GM23338 (cell line): ENCODE measurements around the gene CLIP2. TPM values are rescaled to one million over a fixed set of nuclear protein-coding genes. Genes with fewer than 3 reads are reported as not detected.

Experiments used
- ATAC-seq: fragments of 200-7000 bp; cut with Tn5 transposase; 3 replicates; pipeline ENCODE4 v1.9.1; 2020
- DNase-seq: peaks from one replicate; pipeline ENCODE4 v3.0.0-alpha.2; 2015; ENCODE audit warnings: low spot score
- H2AFZ ChIP-seq: fragments of 200-600 bp; sonication (generic); 2 replicates; pipeline ENCODE4 v1.8.0; 2016; ENCODE audit warnings: antibody characterized with exemption, mild to moderate bottlenecking, moderate library complexity
- H3F3A ChIP-seq: fragments of 200-600 bp; sonication (generic); replicated peaks from 2 replicates; pipeline ENCODE4 v1.8.0; 2017; ENCODE audit warnings: antibody characterized with exemption, mixed run types, low read depth
- H3K27ac ChIP-seq: fragments of 200-600 bp; sonication (generic); 2 replicates; pipeline ENCODE4 v1.6.1; 2016; ENCODE audit warnings: low read depth
- H3K27me3 ChIP-seq: fragments of 200-600 bp; sonication (generic); 2 replicates; pipeline ENCODE4 v1.8.0; 2016; ENCODE audit warnings: mild to moderate bottlenecking, mixed run types, moderate library complexity; ENCODE audit not compliant: insufficient read depth
- H3K36me3 ChIP-seq: fragments of 200-600 bp; sonication (generic); 2 replicates; pipeline ENCODE4 v1.8.0; 2016; ENCODE audit warnings: mild to moderate bottlenecking; ENCODE audit not compliant: insufficient read depth
- H3K4me1 ChIP-seq: fragments of 200-600 bp; sonication (generic); 2 replicates; pipeline ENCODE4 v1.8.0; 2016; ENCODE audit warnings: mild to moderate bottlenecking, moderate library complexity; ENCODE audit not compliant: insufficient read depth
- H3K4me2 ChIP-seq: fragments of 200-600 bp; sonication (generic); 2 replicates; pipeline ENCODE4 v1.7.1; 2017; ENCODE audit warnings: mixed run types
- H3K4me3 ChIP-seq: fragments of 200-600 bp; sonication (generic); 2 replicates; pipeline ENCODE4 v1.6.1; 2016; ENCODE audit warnings: mixed run types
- H3K79me2 ChIP-seq: fragments of 200-600 bp; sonication (generic); replicated peaks from 2 replicates; pipeline ENCODE4 v1.8.0; 2017; ENCODE audit warnings: mild to moderate bottlenecking; ENCODE audit not compliant: insufficient read depth
- H3K9me2 ChIP-seq: fragments of 200-600 bp; sonication (generic); 2 replicates; pipeline ENCODE4 v1.8.0; 2017; ENCODE audit not compliant: insufficient read depth
- H4K20me1 ChIP-seq: fragments of 200-600 bp; sonication (generic); replicated peaks from 2 replicates; pipeline ENCODE4 v1.8.0; 2017; ENCODE audit warnings: mild to moderate bottlenecking; ENCODE audit not compliant: insufficient read depth
- H3K27ac Mint-ChIP-seq: 2 replicates; pipeline ENCODE4 v1.8.0; 2020; ENCODE audit warnings: inconsistent platforms, mild to moderate bottlenecking, moderate library complexity, mixed read lengths
- H3K27me3 Mint-ChIP-seq: 3 replicates; pipeline ENCODE4 v1.8.0; 2022; ENCODE audit warnings: low read depth, mild to moderate bottlenecking, moderate library complexity, mixed read lengths, inconsistent platforms; ENCODE audit not compliant: insufficient read depth, poor library complexity
- H3K36me3 Mint-ChIP-seq: 3 replicates; pipeline ENCODE4 v1.8.0; 2021; ENCODE audit warnings: low read depth, mild to moderate bottlenecking, inconsistent platforms, moderate library complexity, mixed read lengths
- H3K4me1 Mint-ChIP-seq: 3 replicates; pipeline ENCODE4 v1.8.0; 2020; ENCODE audit warnings: mild to moderate bottlenecking, inconsistent platforms, mixed read lengths
- H3K4me3 Mint-ChIP-seq: 3 replicates; pipeline ENCODE4 v1.8.0; 2021; ENCODE audit warnings: moderate library complexity, mild to moderate bottlenecking, inconsistent platforms, mixed read lengths
- H3K9me3 Mint-ChIP-seq: 3 replicates; pipeline ENCODE4 v1.8.0; 2020; ENCODE audit warnings: moderate library complexity, mild to moderate bottlenecking, inconsistent platforms, mixed read lengths
- CTCF ChIP-seq, 2 experiments: fragments of 200-600 bp in 1 of 2; sonication (generic) in 1 of 2; conservative IDR thresholded peaks; 2 replicates each; pipeline versions ENCODE4 v1.5.1 to v1.6.1; 2016 to 2017; ENCODE audit warnings: antibody characterized with exemption in 2 of 2, low read depth in 2 of 2, mild to moderate bottlenecking in 2 of 2, moderate library complexity in 1 of 2
- ETS1 ChIP-seq: IDR thresholded peaks from 2 replicates; pipeline ENCODE4 v1.6.1; 2016; ENCODE audit warnings: antibody characterized with exemption
- EZH2 ChIP-seq: fragments of 200-600 bp; sonication (generic); IDR thresholded peaks from one replicate; pipeline ENCODE4 v1.8.0; 2017; ENCODE audit warnings: antibody characterized with exemption, mild to moderate bottlenecking, low read depth; ENCODE audit not compliant: unreplicated experiment
- NANOG ChIP-seq: IDR thresholded peaks from 2 replicates; pipeline ENCODE4 v1.6.1; 2016; ENCODE audit warnings: antibody characterized with exemption, borderline replicate concordance
- POLR2AphosphoS5 ChIP-seq: IDR thresholded peaks from 2 replicates; pipeline ENCODE4 v1.6.1; 2016; ENCODE audit warnings: antibody characterized with exemption, low read depth
- REST ChIP-seq: IDR thresholded peaks from one replicate; pipeline ENCODE4 v1.6.1; 2018; ENCODE audit warnings: antibody characterized with exemption; ENCODE audit not compliant: unreplicated experiment
- ZNF114 ChIP-seq: fragments of 250-450 bp; sonication (Bioruptor Pico); IDR thresholded peaks from 2 replicates; pipeline ENCODE4 v1.5.0; 2020; ENCODE audit warnings: mild to moderate bottlenecking, moderate library complexity
- ZNF331 ChIP-seq: fragments of 250-450 bp; sonication (Bioruptor Pico); IDR thresholded peaks from 2 replicates; pipeline ENCODE4 v1.5.0; 2020; ENCODE audit warnings: low read depth, mild to moderate bottlenecking, moderate library complexity
- ZNF462 ChIP-seq: fragments of 250-450 bp; sonication (Bioruptor Pico); IDR thresholded peaks from 2 replicates; pipeline ENCODE4 v1.5.0; 2020; ENCODE audit warnings: mild to moderate bottlenecking, moderate library complexity
- polyA plus RNA-seq: library from polyadenylated mRNA; unstranded; fragments of >200 nt; fragmentation: Nextera tagmentation; extraction: Ambion mirVana; gene quantifications from 2 replicates; pipeline ENCODE4 v1.2.1, GENCODE V29; 2016
- total RNA-seq: library from RNA; depleted of rRNA; stranded (reverse); fragments of >200 nt; shearing (Covaris generic); gene quantifications from 2 replicates; pipeline ENCODE4 v1.2.3, GENCODE V29; 2014

Gene CLIP2
- total and polyA plus RNA-seq, 2 experiments from 2014 or later, result 8.1 to 51.9 TPM

GRCh38 chr7:74252893-74253292 lies 36.3 kb upstream of the CLIP2 start (continued):
- no peak for TF ChIP-seq CTCF (conservative IDR thresholded peaks at IDR 0.05; ENCODE audit: low read depth in 2 of 2)

- Mint-ChIP-seq H3K4me3 (peak overlapping the region; percentile 95), H3K36me3 (peaks cover 44% of the 10 kb centered on the region), H3K9me3 (no peaks in the 10 kb centered on the region), H3K4me1 (peaks cover 6% of the 10 kb centered on the region; the same call in 2 of the 3 replicates), H3K27ac (no peak overlapping the region; the same call in 1 of the 2 replicates), H3K27me3 (peaks cover 3% of the 10 kb centered on the region)
- DNase-seq (no peak), ATAC-seq (no peak)
- Histone ChIP-seq H4K20me1 (peaks cover 16% of the 10 kb centered on the region), H3K27me3 (no peaks in the 10 kb centered on the region), H3K79me2 (peaks cover 29% of the 10 kb centered on the region), H3K36me3 (peaks cover 25% of the 10 kb centered on the region), H3F3A (peaks cover 13% of the 10 kb centered on the region), H3K9me2 (no peaks in the 10 kb centered on the region), H3K4me1 (peaks cover 14% of the 10 kb centered on the region), H3K27ac (peak overlapping the region; percentile 63; the same call in 1 of the 2 replicates), H3K4me2 (peak overlapping the region; percentile 91), H2AFZ (no peak overlapping the region), H3K4me3 (peak overlapping the region; percentile 96)
- TF ChIP-seq ZNF331 (CRISPR knock-in tag) (no peak), ETS1 (no peak), POLR2AphosphoS5 (no peak), CTCF (conservative IDR thresholded peaks at IDR 0.05; ENCODE audit: low read depth in 2 of 2) (no peak), EZH2 (no peak), ZNF114 (CRISPR knock-in tag) (no peak), ZNF462 (CRISPR knock-in tag) (no peak), REST (no peak), NANOG (no peak)
These were observed 35.9 kb upstream of the CLIP2 start for GRCh38 chr7:74253331-74253730.
